ENCODE measurements around the gene FBXO8. TPM values are rescaled to one million over a fixed set of nuclear protein-coding genes. Genes with fewer than 3 reads are reported as not detected.

The FBXO8 gene, protein sequence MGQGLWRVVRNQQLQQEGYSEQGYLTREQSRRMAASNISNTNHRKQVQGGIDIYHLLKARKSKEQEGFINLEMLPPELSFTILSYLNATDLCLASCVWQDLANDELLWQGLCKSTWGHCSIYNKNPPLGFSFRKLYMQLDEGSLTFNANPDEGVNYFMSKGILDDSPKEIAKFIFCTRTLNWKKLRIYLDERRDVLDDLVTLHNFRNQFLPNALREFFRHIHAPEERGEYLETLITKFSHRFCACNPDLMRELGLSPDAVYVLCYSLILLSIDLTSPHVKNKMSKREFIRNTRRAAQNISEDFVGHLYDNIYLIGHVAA
- 35.9 TPM for total RNA-seq

GRCh38 chr4:174283507-174284471 is at the start of gene FBXO8, which contains the start of gene CEP44:
FBXO8 (minus strand) TSS chr4:174283667; CDS start chr4:174263092, 20,575 bp downstream.
CEP44 (plus strand) TSS chr4:174283911; CDS start chr4:174299122, 15,211 bp downstream.
- Histone ChIP-seq H3K4me1 (ENCODE audit: insufficient read depth, low read length) (peaks cover 13% of the 10 kb centered on the region), H3K27me3 (ENCODE audit: insufficient read depth, low read length) (no peaks in the 10 kb centered on the region)

GRCh38 chr4:174332741-174333493 is 49.5 kb upstream of the FBXO8 start:
- no peak overlapping the region for H3K4me3 ChIP-seq (ENCODE audit: low read length)

More at GRCh38 chr4:174283507-174284471, at the start of gene FBXO8, which contains the start of gene CEP44:
- Histone ChIP-seq H3K4me3 (ENCODE audit: low read length) (peak within 1 kb of the TSS; percentile 89), H3K9me3 (ENCODE audit: low read depth, low read length) (no peaks in the 10 kb centered on the region)

DNA sequence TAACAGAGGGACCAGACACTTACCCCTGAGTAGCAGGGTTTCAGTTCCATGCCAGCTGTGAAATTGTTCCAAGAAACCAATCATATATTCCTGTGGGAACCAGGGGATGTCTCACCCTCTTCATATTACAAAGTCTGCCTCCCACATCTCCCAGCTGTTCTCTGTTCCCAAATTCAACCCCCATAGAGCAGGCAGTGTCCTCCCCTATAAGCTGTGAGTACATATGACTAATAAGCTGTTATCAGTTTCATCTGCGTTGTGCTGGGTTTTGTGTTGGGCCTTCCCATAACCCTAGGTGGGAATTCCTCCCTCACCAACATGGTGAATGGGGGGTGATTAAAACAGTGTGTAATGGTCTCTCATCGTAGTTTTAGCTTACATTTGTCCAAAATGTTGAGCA is 41.3 kb upstream of the FBXO8 start:
- Histone ChIP-seq H3K4me3 (ENCODE audit: low read length) (no peak overlapping the region), H3K4me1 (ENCODE audit: insufficient read depth, low read length) (no peaks in the 10 kb centered on the region), H3K9me3 (ENCODE audit: low read depth, low read length) (no peaks in the 10 kb centered on the region), H3K27me3 (ENCODE audit: insufficient read depth, low read length) (no peaks in the 10 kb centered on the region)

More at GRCh38 chr4:174332741-174333493, 49.5 kb upstream of the FBXO8 start:
- H3K9me3 ChIP-seq (ENCODE audit: low read depth, low read length) = no peaks in the 10 kb centered on the region
- H3K27me3 ChIP-seq (ENCODE audit: insufficient read depth, low read length) = no peaks in the 10 kb centered on the region
- H3K4me1 ChIP-seq (ENCODE audit: insufficient read depth, low read length) = no peaks in the 10 kb centered on the region

- Histone ChIP-seq H3K27me3 (ENCODE audit: insufficient read depth, low read length) (no peaks in the 10 kb centered on the region), H3K9me3 (ENCODE audit: low read depth, low read length) (no peaks in the 10 kb centered on the region), H3K4me1 (ENCODE audit: insufficient read depth, low read length) (no peaks in the 10 kb centered on the region), H3K4me3 (ENCODE audit: low read length) (no peak overlapping the region)
Observed at GRCh38 chr4:174324236-174324635, 40.8 kb upstream of the FBXO8 start.

GRCh38 chr4:174320494-174321199 is 37.2 kb upstream of the FBXO8 start:
- H3K4me1 ChIP-seq (ENCODE audit: insufficient read depth, low read length) = no peaks in the 10 kb centered on the region
- no peaks in the 10 kb centered on the region for H3K9me3 ChIP-seq (ENCODE audit: low read depth, low read length)
- no peak overlapping the region for H3K4me3 ChIP-seq (ENCODE audit: low read length)
- no peaks in the 10 kb centered on the region for H3K27me3 ChIP-seq (ENCODE audit: insufficient read depth, low read length)

DNA sequence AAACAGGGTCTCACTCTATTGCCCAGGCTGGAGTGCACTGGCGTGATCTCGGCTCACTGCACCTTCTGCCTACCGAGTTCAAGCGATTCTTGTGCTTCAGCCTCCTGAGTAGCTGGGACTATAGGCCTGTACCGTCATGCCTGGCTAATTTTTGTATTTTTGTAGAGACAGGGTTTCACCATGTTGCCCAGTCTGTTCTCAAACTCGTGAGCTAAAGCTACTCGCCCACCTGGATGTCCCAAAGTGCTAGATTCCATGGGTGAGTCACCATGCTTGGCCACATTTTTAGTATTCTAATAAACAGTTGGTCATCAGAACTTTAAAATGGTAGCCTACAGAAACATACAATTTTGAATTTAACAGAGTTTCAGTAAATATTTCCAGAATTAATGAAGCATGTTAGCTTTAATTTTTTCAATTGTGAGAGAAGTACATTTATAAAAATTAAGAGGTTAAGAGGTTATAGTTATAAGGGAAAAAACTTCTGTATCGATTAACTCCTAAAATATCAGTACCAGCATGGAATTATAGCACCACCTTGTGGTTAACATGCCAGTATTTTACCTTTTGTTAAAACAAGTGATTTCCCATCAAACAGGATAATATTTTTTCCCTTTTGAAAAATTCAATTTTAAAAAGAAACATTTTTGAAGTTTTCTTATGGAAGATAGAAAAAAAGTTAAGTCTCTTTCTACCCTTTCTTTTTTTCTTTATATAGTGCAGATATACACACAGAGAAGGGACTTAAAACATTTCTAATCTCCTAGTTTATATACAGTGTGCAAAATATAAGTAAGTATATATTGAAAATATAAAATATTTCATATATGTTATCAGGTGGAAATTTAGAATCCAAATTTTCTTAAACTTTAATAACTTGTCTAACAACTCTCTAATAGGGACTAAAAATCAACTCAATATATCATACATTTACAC is 35.6 kb upstream of the FBXO8 start:
- H3K4me3 ChIP-seq (ENCODE audit: low read length) = no peak overlapping the region
- no peaks in the 10 kb centered on the region for H3K27me3 ChIP-seq (ENCODE audit: insufficient read depth, low read length)
- H3K4me1 ChIP-seq (ENCODE audit: insufficient read depth, low read length) = no peaks in the 10 kb centered on the region
- no peaks in the 10 kb centered on the region for H3K9me3 ChIP-seq (ENCODE audit: low read depth, low read length)

GRCh38 chr4:174317531-174317930 is 34.1 kb upstream of the FBXO8 start:
- Histone ChIP-seq H3K4me3 (ENCODE audit: low read length) (no peak overlapping the region), H3K4me1 (ENCODE audit: insufficient read depth, low read length) (no peaks in the 10 kb centered on the region), H3K9me3 (ENCODE audit: low read depth, low read length) (no peaks in the 10 kb centered on the region), H3K27me3 (ENCODE audit: insufficient read depth, low read length) (no peaks in the 10 kb centered on the region)

DNA sequence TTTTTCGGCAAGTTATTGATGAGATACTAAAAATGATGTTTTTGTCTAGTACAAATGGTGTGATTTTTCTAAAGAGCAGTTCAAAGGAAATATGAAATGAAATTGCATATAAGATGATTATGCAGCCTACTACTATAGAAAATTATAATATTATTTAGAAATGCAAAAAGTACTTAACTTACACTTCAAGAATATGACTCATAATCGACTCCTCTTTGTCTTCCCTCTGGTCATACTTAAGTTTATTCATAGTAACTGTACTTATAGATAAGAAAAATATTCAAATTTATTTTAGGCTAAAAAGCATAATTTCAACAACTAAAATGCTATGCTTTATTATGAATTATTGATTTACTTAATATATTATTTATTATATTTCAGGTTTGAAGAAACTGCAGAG is 33.5 kb upstream of the FBXO8 start:
- no peaks in the 10 kb centered on the region for H3K9me3 ChIP-seq (ENCODE audit: low read depth, low read length)
- H3K4me3 ChIP-seq (ENCODE audit: low read length) = no peak overlapping the region
- H3K4me1 ChIP-seq (ENCODE audit: insufficient read depth, low read length) = no peaks in the 10 kb centered on the region
- H3K27me3 ChIP-seq (ENCODE audit: insufficient read depth, low read length) = no peaks in the 10 kb centered on the region

GRCh38 chr4:174316546-174316945 is 33.1 kb upstream of the FBXO8 start:
- no peaks in the 10 kb centered on the region for H3K4me1 ChIP-seq (ENCODE audit: insufficient read depth, low read length)
- H3K4me3 ChIP-seq (ENCODE audit: low read length) = no peak overlapping the region
- no peaks in the 10 kb centered on the region for H3K27me3 ChIP-seq (ENCODE audit: insufficient read depth, low read length)
- H3K9me3 ChIP-seq (ENCODE audit: low read depth, low read length) = no peaks in the 10 kb centered on the region

DNA sequence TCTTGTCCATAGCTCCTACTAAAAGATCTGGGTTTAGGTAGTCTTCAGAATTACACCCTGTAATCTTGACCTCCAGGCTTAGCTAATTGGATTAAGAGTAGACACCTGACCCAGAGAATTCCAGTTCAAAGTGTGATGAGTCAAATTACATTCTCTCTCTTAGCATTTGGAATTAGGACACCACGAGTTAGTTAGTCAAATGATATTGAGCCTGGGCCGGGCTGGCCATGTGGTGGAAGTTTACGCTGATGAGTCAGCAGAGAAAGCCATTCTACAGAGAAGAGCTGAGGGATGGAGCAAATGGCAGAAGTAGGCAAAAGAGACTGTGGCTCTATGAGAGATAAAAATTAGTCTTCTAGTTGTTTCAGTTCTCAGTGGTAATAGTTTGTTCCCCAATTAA is 31.3 kb upstream of the FBXO8 start:
- H3K4me1 ChIP-seq (ENCODE audit: insufficient read depth, low read length) = no peaks in the 10 kb centered on the region
- no peaks in the 10 kb centered on the region for H3K9me3 ChIP-seq (ENCODE audit: low read depth, low read length)
- H3K27me3 ChIP-seq (ENCODE audit: insufficient read depth, low read length) = no peaks in the 10 kb centered on the region
- no peak overlapping the region for H3K4me3 ChIP-seq (ENCODE audit: low read length)

- Histone ChIP-seq H3K4me1 (ENCODE audit: insufficient read depth, low read length) (no peaks in the 10 kb centered on the region), H3K4me3 (ENCODE audit: low read length) (no peak overlapping the region), H3K9me3 (ENCODE audit: low read depth, low read length) (no peaks in the 10 kb centered on the region), H3K27me3 (ENCODE audit: insufficient read depth, low read length) (no peaks in the 10 kb centered on the region)
Observed at GRCh38 chr4:174314274-174314673, 30.8 kb upstream of the FBXO8 start.

GRCh38 chr4:174312993-174313392 is 29.5 kb upstream of the FBXO8 start:
- H3K9me3 ChIP-seq (ENCODE audit: low read depth, low read length) = no peaks in the 10 kb centered on the region
- H3K4me1 ChIP-seq (ENCODE audit: insufficient read depth, low read length) = no peaks in the 10 kb centered on the region
- H3K4me3 ChIP-seq (ENCODE audit: low read length) = no peak overlapping the region
- H3K27me3 ChIP-seq (ENCODE audit: insufficient read depth, low read length) = no peaks in the 10 kb centered on the region

- Histone ChIP-seq H3K4me3 (ENCODE audit: low read length) (no peak overlapping the region), H3K4me1 (ENCODE audit: insufficient read depth, low read length) (no peaks in the 10 kb centered on the region), H3K27me3 (ENCODE audit: insufficient read depth, low read length) (no peaks in the 10 kb centered on the region)
Observed at GRCh38 chr4:174307694-174308093, 24.2 kb upstream of the FBXO8 start.

More at GRCh38 chr4:174307694-174308093, 24.2 kb upstream of the FBXO8 start:
- H3K9me3 ChIP-seq (ENCODE audit: low read depth, low read length) = no peaks in the 10 kb centered on the region

Data from mononuclear cell (primary cell).